PC-9 (cell line): ENCODE data around the gene UPF3A. TPM values are rescaled to one million over a fixed set of nuclear protein-coding genes. Genes with fewer than 3 reads are reported as not detected.

Experiments used
- BruUV-seq: library from RNA; stranded (reverse); fragments of 400-500 nt; replicated peaks from 2 replicates; lab custom pipeline; 2021; lab: Mats Ljungman, UMichigan
- CTCF ChIA-PET: fragments of 300-600 bp; sonication (Branson Sonifier 250); formaldehyde crosslinking; loops from one replicate; lab custom pipeline; 2022; ENCODE audit warnings: antibody characterized with exemption; lab: Charles Lee
- POLR2A ChIA-PET: fragments of 300-600 bp; sonication (Branson Sonifier 250); formaldehyde crosslinking; loops from one replicate; lab custom pipeline; 2022; ENCODE audit warnings: antibody characterized with exemption; ENCODE audit not compliant: unreplicated experiment; lab: Charles Lee
- DNase-seq, 2 experiments: peaks; one replicate each; pipeline versions ENCODE4 v3.0.0 to v3.0.0-alpha.2; 2015 to 2022; ENCODE audit warnings: mixed read lengths in 1 of 2
- H2AFZ ChIP-seq: fragments of 200-600 bp; sonication (generic); 2 replicates; pipeline ENCODE4 v1.8.1; 2017; ENCODE audit warnings: antibody characterized with exemption
- H3F3A ChIP-seq: fragments of 200-600 bp; sonication (generic); 2 replicates; pipeline ENCODE4 v1.8.1; 2017; ENCODE audit warnings: antibody characterized with exemption, mild to moderate bottlenecking, low read depth; ENCODE audit not compliant: insufficient read depth
- H3K27ac ChIP-seq: fragments of 200-600 bp; sonication (generic); 2 replicates; pipeline ENCODE4 v1.6.1; 2016; ENCODE audit warnings: mixed run types
- H3K27me3 ChIP-seq: fragments of 200-600 bp; sonication (generic); 2 replicates; pipeline ENCODE4 v1.6.1; 2016; ENCODE audit warnings: low read depth, mixed run types; ENCODE audit not compliant: insufficient read depth
- H3K36me3 ChIP-seq: fragments of 200-600 bp; sonication (generic); 2 replicates; pipeline ENCODE4 v1.6.1; 2016; ENCODE audit warnings: low read depth, mixed run types
- H3K4me1 ChIP-seq: fragments of 200-600 bp; sonication (generic); replicated peaks from 2 replicates; pipeline ENCODE4 v1.6.1; 2016; ENCODE audit warnings: mixed run types; ENCODE audit not compliant: insufficient read depth
- H3K4me2 ChIP-seq: fragments of 200-600 bp; sonication (generic); 2 replicates; pipeline ENCODE4 v1.6.1; 2017; ENCODE audit warnings: mixed run types
- H3K4me3 ChIP-seq: fragments of 200-600 bp; sonication (generic); 2 replicates; pipeline ENCODE4 v1.6.1; 2016; ENCODE audit warnings: mixed run types
- H3K79me2 ChIP-seq: fragments of 200-600 bp; sonication (generic); 2 replicates; pipeline ENCODE4 v1.6.1; 2017; ENCODE audit warnings: low read depth, mixed run types
- H3K9me2 ChIP-seq: fragments of 200-600 bp; sonication (generic); 2 replicates; pipeline ENCODE4 v1.8.1; 2017; ENCODE audit warnings: mild to moderate bottlenecking; ENCODE audit not compliant: insufficient read depth
- H3K9me3 ChIP-seq: fragments of 200-600 bp; sonication (generic); 2 replicates; pipeline ENCODE4 v1.8.1; 2016; ENCODE audit warnings: low read depth; ENCODE audit not compliant: insufficient read depth
- H4K20me1 ChIP-seq: fragments of 200-600 bp; sonication (generic); 2 replicates; pipeline ENCODE4 v1.8.1; 2017; ENCODE audit not compliant: insufficient read depth
- EZH2 ChIP-seq: fragments of 200-600 bp; sonication (generic); IDR thresholded peaks from 2 replicates; pipeline ENCODE4 v1.8.0; 2017; ENCODE audit warnings: antibody characterized with exemption, low read depth
- intact Hi-C: fragments of 100-400 bp; cut with micrococcal nuclease; formaldehyde crosslinking; loops from one replicate; pipeline ENCODE4 v1.10.0; 2022; ENCODE audit not compliant: unreplicated experiment
- total RNA-seq: library from RNA; stranded (reverse); gene quantifications from 2 replicates; pipeline ENCODE4 v1.2.3, GENCODE V29; 2021
- TF ChIP-seq, protein P1 (sequence below): fragments of 200-600 bp; sonication (generic); conservative IDR thresholded peaks from 2 replicates; pipeline ENCODE4 v1.6.1; 2017; ENCODE audit warnings: mixed run types, antibody characterized with exemption, mild to moderate bottlenecking, moderate library complexity

The UPF3A gene
- total RNA-seq, 1 experiment from 2014 or later = 54.1 TPM

DNA sequence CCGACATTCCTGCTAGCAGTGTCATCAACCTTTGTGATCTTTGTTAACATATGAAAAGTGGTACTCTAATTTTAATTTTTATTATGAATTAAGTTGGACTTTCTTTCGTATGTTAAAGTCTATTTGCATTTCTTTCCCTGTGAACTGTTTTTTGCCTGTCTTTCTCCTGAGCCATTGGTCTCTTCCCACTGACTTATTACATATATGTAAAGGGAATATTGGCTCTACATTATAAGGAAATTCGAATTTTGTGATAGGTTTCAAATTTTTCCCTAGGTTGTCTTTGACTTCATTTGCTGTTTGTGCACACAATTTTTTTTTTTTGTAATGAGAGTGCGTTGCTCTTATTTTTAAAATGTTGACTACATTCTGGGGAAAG, 47.1 kb upstream of the UPF3A start:
- Histone ChIP-seq H3K9me2 (no peaks in the 10 kb centered on the region), H3K4me1 (peaks cover 18% of the 10 kb centered on the region), H3F3A (0 out of 2 replicates have a peak, but pooled peaks cover 3% of the 10 kb centered on the region), H3K36me3 (0 out of 2 replicates have a peak, but pooled peaks cover 13% of the 10 kb centered on the region), H2AFZ (peak overlapping the region; percentile 98), H3K27ac (peak overlapping the region; percentile 61; the same call in 1 of the 2 replicates), H3K4me2 (peak overlapping the region; percentile 90), H3K27me3 (0 out of 2 replicates have a peak, but pooled peaks cover 3% of the 10 kb centered on the region), H3K79me2 (peaks cover 30% of the 10 kb centered on the region), H4K20me1 (peaks cover 4% of the 10 kb centered on the region), H3K4me3 (peak overlapping the region; percentile 89), H3K9me3 (no peaks in the 10 kb centered on the region)
- BruUV-seq = no TSS peak
- TF ChIP-seq, protein P1, sequence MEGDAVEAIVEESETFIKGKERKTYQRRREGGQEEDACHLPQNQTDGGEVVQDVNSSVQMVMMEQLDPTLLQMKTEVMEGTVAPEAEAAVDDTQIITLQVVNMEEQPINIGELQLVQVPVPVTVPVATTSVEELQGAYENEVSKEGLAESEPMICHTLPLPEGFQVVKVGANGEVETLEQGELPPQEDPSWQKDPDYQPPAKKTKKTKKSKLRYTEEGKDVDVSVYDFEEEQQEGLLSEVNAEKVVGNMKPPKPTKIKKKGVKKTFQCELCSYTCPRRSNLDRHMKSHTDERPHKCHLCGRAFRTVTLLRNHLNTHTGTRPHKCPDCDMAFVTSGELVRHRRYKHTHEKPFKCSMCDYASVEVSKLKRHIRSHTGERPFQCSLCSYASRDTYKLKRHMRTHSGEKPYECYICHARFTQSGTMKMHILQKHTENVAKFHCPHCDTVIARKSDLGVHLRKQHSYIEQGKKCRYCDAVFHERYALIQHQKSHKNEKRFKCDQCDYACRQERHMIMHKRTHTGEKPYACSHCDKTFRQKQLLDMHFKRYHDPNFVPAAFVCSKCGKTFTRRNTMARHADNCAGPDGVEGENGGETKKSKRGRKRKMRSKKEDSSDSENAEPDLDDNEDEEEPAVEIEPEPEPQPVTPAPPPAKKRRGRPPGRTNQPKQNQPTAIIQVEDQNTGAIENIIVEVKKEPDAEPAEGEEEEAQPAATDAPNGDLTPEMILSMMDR = no peak
- TF ChIP-seq EZH2 = no peak
- POLR2A ChIA-PET = no interaction called here
- no peak for DNase-seq
- CTCF ChIA-PET = no interaction called here
- intact Hi-C loops = loop anchor here (2.0 kb wide), 1 partner anchor 283 kb away; no protein-coding TSS in a partner anchor

- no peaks in the 10 kb centered on the region for H3K9me3 ChIP-seq
- peak within 1 kb of the TSS; percentile 98 for H2AFZ ChIP-seq
- H3K9me2 ChIP-seq = no peaks in the 10 kb centered on the region
- no TSS peak for BruUV-seq
- 0 out of 2 replicates have a peak, but pooled peaks cover 3% of the 10 kb centered on the region for H3F3A ChIP-seq
- CTCF ChIA-PET = no interaction called here
- POLR2A ChIA-PET = no interaction called here
- peaks cover 19% of the 10 kb centered on the region for H3K36me3 ChIP-seq
- peaks cover 18% of the 10 kb centered on the region for H3K4me1 ChIP-seq
- peaks cover 30% of the 10 kb centered on the region for H3K79me2 ChIP-seq
- peak within 1 kb of the TSS; percentile 61 for H3K27ac ChIP-seq
- H3K27me3 ChIP-seq = 0 out of 2 replicates have a peak, but pooled peaks cover 3% of the 10 kb centered on the region
- TF ChIP-seq, protein P1 = no peak
- TF ChIP-seq EZH2 = no peak
- intact Hi-C loops = loop anchor here (1.0 to 2.0 kb wide), 2 partner anchors 46 to 284 kb away; partner anchors contain the start of gene UPF3A
- peak within 1 kb of the TSS; percentile 89 for H3K4me3 ChIP-seq
- DNase-seq = peak; percentile 84 to 87
- H3K4me2 ChIP-seq = peak within 1 kb of the TSS; percentile 97
- H4K20me1 ChIP-seq = peaks cover 4% of the 10 kb centered on the region
These were observed 46.6 kb upstream of the UPF3A start, which contains the start of gene CDC16 for GRCh38 chr13:114234645-114235421. Gene CDC16, plus strand, starts transcription at chr13:114234897. Its CDS starts 188 bp downstream, at chr13:114235085.

- POLR2A ChIA-PET = interaction anchor here (0.5 kb wide), 1 partner anchor 78 kb away, joined by 7 read pairs; no protein-coding TSS in a partner anchor
- CTCF ChIA-PET = no interaction called here
- H3K9me3 ChIP-seq = no peaks in the 10 kb centered on the region
- peak overlapping the region; percentile 61; the same call in 1 of the 2 replicates for H3K27ac ChIP-seq
- H3K4me1 ChIP-seq = peaks cover 18% of the 10 kb centered on the region
- peak overlapping the region; percentile 97 for H3K4me2 ChIP-seq
- peaks cover 27% of the 10 kb centered on the region for H3K36me3 ChIP-seq
- TF ChIP-seq, protein P1 = no peak
- no peak for TF ChIP-seq EZH2
- intact Hi-C loops = loop anchor here (1.0 to 2.0 kb wide), 2 partner anchors 46 to 285 kb away; partner anchors contain the start of gene UPF3A
- H3K9me2 ChIP-seq = no peaks in the 10 kb centered on the region
- 0 out of 2 replicates have a peak, but pooled peaks cover 9% of the 10 kb centered on the region for H3F3A ChIP-seq
- peak overlapping the region; percentile 98; the same call in 1 of the 2 replicates for H2AFZ ChIP-seq
- H3K27me3 ChIP-seq = no peaks in the 10 kb centered on the region
- H3K79me2 ChIP-seq = peaks cover 30% of the 10 kb centered on the region
- BruUV-seq = TSS peak; percentile 78
- H4K20me1 ChIP-seq = peaks cover 4% of the 10 kb centered on the region
- peak overlapping the region; percentile 89 for H3K4me3 ChIP-seq
- no peak for DNase-seq
These were observed 45.7 kb upstream of the UPF3A start for GRCh38 chr13:114235697-114236096.
